ENCODE measurements around the gene SSX4.
"Not testable (repeated sequence)": the region's sequence is repeated elsewhere in the genome, so short reads cannot be mapped to it uniquely, and the experiment has no call there.

DNA sequence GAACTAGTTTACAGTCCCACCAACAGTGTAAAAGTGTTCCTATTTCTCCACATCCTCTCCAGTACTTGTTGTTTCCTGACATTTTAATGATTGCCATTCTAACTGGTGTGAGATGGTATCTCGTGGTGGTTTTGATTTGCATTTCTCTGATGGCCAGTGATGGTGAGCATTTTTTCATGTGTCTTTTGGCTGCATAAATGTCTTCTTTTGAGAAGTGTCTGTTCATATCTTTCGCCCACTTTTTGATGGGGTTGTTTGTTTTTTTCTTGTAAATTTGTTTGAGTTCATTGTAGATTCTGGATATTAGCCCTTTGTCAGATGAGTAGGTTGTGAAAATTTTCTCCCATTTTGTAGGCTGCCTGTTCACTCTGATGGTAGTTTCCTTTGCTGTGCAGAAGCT, 13.6 kb downstream of the SSX4 start:
- TF ChIP-seq, protein P1, sequence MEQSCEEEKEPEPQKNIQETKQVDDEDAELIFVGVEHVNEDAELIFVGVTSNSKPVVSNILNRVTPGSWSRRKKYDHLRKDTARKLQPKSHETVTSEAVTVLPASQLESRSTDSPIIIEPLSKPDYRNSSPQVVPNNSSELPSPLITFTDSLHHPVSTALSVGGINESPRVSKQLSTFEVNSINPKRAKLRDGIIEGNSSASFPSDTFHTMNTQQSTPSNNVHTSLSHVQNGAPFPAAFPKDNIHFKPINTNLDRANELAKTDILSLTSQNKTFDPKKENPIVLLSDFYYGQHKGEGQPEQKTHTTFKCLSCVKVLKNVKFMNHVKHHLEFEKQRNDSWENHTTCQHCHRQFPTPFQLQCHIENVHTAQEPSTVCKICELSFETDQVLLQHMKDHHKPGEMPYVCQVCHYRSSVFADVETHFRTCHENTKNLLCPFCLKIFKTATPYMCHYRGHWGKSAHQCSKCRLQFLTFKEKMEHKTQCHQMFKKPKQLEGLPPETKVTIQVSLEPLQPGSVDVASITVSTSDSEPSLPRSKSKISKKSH (CRISPR knock-in tag; IDR thresholded peaks at IDR 0.05; ENCODE audit: borderline replicate concordance): not testable (repeated sequence)
- TF ChIP-seq, protein P2, sequence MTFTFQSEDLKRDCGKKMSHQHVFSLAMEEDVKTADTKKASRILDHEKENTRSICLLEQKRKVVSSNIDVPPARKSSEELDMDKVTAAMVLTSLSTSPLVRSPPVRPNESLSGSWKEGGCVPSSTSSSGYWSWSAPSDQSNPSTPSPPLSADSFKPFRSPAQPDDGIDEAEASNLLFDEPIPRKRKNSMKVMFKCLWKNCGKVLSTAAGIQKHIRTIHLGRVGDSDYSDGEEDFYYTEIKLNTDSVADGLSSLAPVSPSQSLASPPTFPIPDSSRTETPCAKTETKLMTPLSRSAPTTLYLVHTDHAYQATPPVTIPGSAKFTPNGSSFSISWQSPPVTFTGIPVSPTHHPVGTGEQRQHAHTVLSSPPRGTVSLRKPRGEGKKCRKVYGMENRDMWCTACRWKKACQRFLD (CRISPR knock-in tag; IDR thresholded peaks at IDR 0.05; ENCODE audit: borderline replicate concordance): not testable (repeated sequence)
- not testable (repeated sequence) for TF ChIP-seq JUN (CRISPR knock-in tag; IDR thresholded peaks at IDR 0.05); PAWR (CRISPR knock-in tag; IDR thresholded peaks at IDR 0.05; ENCODE audit: borderline replicate concordance)
- TF ChIP-seq, protein P3, sequence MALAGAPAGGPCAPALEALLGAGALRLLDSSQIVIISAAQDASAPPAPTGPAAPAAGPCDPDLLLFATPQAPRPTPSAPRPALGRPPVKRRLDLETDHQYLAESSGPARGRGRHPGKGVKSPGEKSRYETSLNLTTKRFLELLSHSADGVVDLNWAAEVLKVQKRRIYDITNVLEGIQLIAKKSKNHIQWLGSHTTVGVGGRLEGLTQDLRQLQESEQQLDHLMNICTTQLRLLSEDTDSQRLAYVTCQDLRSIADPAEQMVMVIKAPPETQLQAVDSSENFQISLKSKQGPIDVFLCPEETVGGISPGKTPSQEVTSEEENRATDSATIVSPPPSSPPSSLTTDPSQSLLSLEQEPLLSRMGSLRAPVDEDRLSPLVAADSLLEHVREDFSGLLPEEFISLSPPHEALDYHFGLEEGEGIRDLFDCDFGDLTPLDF (CRISPR knock-in tag; IDR thresholded peaks at IDR 0.05): not testable (repeated sequence)

Measured in HepG2 (cell line).